CD4-positive, alpha-beta T cell (primary cell): ENCODE results near the gene DDX52. TPM values are rescaled to one million over a fixed set of nuclear protein-coding genes. Genes with fewer than 3 reads are reported as not detected.
A peak's percentile ranks its signal among the peaks of the same experiment; 100 is the strongest.

Experiments
- ATAC-seq: fragments of 200-7000 bp; cut with Tn5 transposase; one replicate; pipeline ENCODE4 v1.10.0; 2022; ENCODE audit warnings: mild to moderate bottlenecking; ENCODE audit not compliant: poor library complexity
- CTCF ChIA-PET: fragments of 350-600 bp; sonication (Branson Sonifier 250); formaldehyde crosslinking; loops from one replicate; lab custom pipeline; 2021; ENCODE audit warnings: antibody characterized with exemption, inconsistent platforms; lab: Charles Lee
- POLR2A ChIA-PET: fragments of 350-600 bp; sonication (Branson Sonifier 250); formaldehyde crosslinking; loops from one replicate; lab custom pipeline; 2021; ENCODE audit warnings: antibody characterized with exemption, inconsistent platforms; lab: Charles Lee
- DNase-seq, 14 experiments: peaks; one replicate each; pipeline ENCODE4 v3.0.0-alpha.2; 2013 to 2020; ENCODE audit warnings: mixed read lengths in 2 of 14
- H3K27ac ChIP-seq, 2 donors: one replicate each; pipeline versions ENCODE4 v1.5.1 to v1.7.0; 2013; ENCODE audit warnings: low read length in 2 of 2, low read depth in 1 of 2, mild to moderate bottlenecking in 1 of 2
- H3K27me3 ChIP-seq, 2 experiments: 1 replicate in 1 of 2; 2 replicates in 1 of 2; pipeline versions ENCODE4 v1.6.1 to v1.7.0; 2013; ENCODE audit warnings: low read length in 2 of 2, control low read depth in 1 of 2, mild to moderate bottlenecking in 1 of 2, moderate library complexity in 1 of 2; ENCODE audit not compliant: insufficient read depth in 2 of 2, control insufficient read depth in 1 of 2
- H3K36me3 ChIP-seq: one replicate; pipeline ENCODE4 v1.6.1; 2013; ENCODE audit warnings: low read length, control low read depth; ENCODE audit not compliant: insufficient read depth
- H3K4me1 ChIP-seq: one replicate; pipeline ENCODE4 v1.6.1; 2013; ENCODE audit warnings: low read length, control low read depth; ENCODE audit not compliant: insufficient read depth
- H3K4me3 ChIP-seq: one replicate; pipeline ENCODE4 v1.5.1; 2013; ENCODE audit warnings: mild to moderate bottlenecking, low read length, moderate library complexity
- H3K9me3 ChIP-seq, 2 experiments: 1 replicate in 1 of 2; 2 replicates in 1 of 2; pipeline versions ENCODE4 v1.6.1 to v1.7.0; 2013; ENCODE audit warnings: low read length in 2 of 2, mild to moderate bottlenecking in 2 of 2, control low read depth in 1 of 2, moderate library complexity in 1 of 2; ENCODE audit not compliant: control insufficient read depth in 1 of 2, insufficient read depth in 1 of 2
- H3K27ac Mint-ChIP-seq: one replicate; pipeline ENCODE4 v1.8.0; 2020; ENCODE audit warnings: mixed read lengths
- H3K27me3 Mint-ChIP-seq: one replicate; pipeline ENCODE4 v1.8.0; 2021; ENCODE audit warnings: mixed read lengths
- H3K36me3 Mint-ChIP-seq: one replicate; pipeline ENCODE4 v1.8.0; 2021; ENCODE audit warnings: low read depth, mixed read lengths
- H3K4me1 Mint-ChIP-seq: one replicate; pipeline ENCODE4 v1.8.0; 2021; ENCODE audit warnings: low read depth, mixed read lengths
- H3K4me3 Mint-ChIP-seq: one replicate; pipeline ENCODE4 v1.8.0; 2020; ENCODE audit warnings: mild to moderate bottlenecking, mixed read lengths
- H3K9me3 Mint-ChIP-seq: one replicate; pipeline ENCODE4 v1.8.0; 2020; ENCODE audit warnings: mixed read lengths
- intact Hi-C, 2 experiments: fragments of 100-400 bp; cut with DNase I in 1 of 2; cut with micrococcal nuclease in 1 of 2; formaldehyde crosslinking; loops; one replicate each; pipeline versions ENCODE4 v1.15.1 to v1.9.0; 2023 to 2025; cut with DNase I, micrococcal nuclease
- polyA plus RNA-seq, 2 donors: library from polyadenylated mRNA; unstranded; fragments of 120-200 nt; gene quantifications; one replicate each; pipeline ENCODE4 v1.2.1, GENCODE V29; 2013
- total RNA-seq, 174 experiments: library from RNA in 2 of 174; stranded (reverse) in 2 of 174; gene quantifications; one replicate each; pipeline ENCODE4 v1.2.3 and lab custom pipeline; 2021 to 2026
- TF ChIP-seq, protein P1 (sequence below): fragments of 200-600 bp; IDR thresholded peaks from one replicate; pipeline ENCODE4 v1.8.0; 2022; ENCODE audit warnings: antibody characterized with exemption, mild to moderate bottlenecking

The DDX52 gene, protein sequence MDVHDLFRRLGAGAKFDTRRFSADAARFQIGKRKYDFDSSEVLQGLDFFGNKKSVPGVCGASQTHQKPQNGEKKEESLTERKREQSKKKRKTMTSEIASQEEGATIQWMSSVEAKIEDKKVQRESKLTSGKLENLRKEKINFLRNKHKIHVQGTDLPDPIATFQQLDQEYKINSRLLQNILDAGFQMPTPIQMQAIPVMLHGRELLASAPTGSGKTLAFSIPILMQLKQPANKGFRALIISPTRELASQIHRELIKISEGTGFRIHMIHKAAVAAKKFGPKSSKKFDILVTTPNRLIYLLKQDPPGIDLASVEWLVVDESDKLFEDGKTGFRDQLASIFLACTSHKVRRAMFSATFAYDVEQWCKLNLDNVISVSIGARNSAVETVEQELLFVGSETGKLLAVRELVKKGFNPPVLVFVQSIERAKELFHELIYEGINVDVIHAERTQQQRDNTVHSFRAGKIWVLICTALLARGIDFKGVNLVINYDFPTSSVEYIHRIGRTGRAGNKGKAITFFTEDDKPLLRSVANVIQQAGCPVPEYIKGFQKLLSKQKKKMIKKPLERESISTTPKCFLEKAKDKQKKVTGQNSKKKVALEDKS
- total RNA-seq (10 to 100 TPM; 27.4 to 30.1 TPM), total RNA-seq (lab: John Stamatoyannopoulos, UW) (33.8 to 111 (median 63.7) reads per million in 172 experiments)
- polyA plus RNA-seq (2013, experiment 1 of 2): 11.3 TPM
- polyA plus RNA-seq (2013, experiment 2 of 2): 15.0 TPM

GRCh38 chr17:37643118-37643766 is at the start of gene DDX52:
TSS of gene DDX52 (minus strand) at chr17:37643446. CDS start at chr17:37643420, 26 bp downstream.
- Mint-ChIP-seq H3K27ac (peak within 1 kb of the TSS; percentile 92), H3K4me3 (peak within 1 kb of the TSS; percentile 97), H3K9me3 (no peaks in the 10 kb centered on the region), H3K36me3 (peaks cover 45% of the 10 kb centered on the region), H3K27me3 (peaks cover 41% of the 10 kb centered on the region), H3K4me1 (peaks cover 40% of the 10 kb centered on the region)
- peaks cover 16% of the 10 kb centered on the region in 2 experiments for H3K27me3 ChIP-seq
- H3K4me3 ChIP-seq: peak within 1 kb of the TSS; percentile 74
- intact Hi-C loops: loop anchor here in 1 of 2 experiments (2.0 to 5.0 kb wide), 3 partner anchors 32 to 286 kb away; no protein-coding TSS in a partner anchor
- H3K4me1 ChIP-seq: peaks cover 14% of the 10 kb centered on the region
- TF ChIP-seq, protein P1, sequence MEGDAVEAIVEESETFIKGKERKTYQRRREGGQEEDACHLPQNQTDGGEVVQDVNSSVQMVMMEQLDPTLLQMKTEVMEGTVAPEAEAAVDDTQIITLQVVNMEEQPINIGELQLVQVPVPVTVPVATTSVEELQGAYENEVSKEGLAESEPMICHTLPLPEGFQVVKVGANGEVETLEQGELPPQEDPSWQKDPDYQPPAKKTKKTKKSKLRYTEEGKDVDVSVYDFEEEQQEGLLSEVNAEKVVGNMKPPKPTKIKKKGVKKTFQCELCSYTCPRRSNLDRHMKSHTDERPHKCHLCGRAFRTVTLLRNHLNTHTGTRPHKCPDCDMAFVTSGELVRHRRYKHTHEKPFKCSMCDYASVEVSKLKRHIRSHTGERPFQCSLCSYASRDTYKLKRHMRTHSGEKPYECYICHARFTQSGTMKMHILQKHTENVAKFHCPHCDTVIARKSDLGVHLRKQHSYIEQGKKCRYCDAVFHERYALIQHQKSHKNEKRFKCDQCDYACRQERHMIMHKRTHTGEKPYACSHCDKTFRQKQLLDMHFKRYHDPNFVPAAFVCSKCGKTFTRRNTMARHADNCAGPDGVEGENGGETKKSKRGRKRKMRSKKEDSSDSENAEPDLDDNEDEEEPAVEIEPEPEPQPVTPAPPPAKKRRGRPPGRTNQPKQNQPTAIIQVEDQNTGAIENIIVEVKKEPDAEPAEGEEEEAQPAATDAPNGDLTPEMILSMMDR: no peak
- ATAC-seq: peak; percentile 100
- H3K27ac ChIP-seq: peak within 1 kb of the TSS; percentile 61 to 66
- ChIA-PET POLR2A (interaction anchor here (0.8 to 2.4 kb wide), 2 partner anchors 16 to 34 kb away, joined by 3 to 10 read pairs; partner anchors contain the start of gene SYNRG), CTCF (no interaction called here)
- no peaks in the 10 kb centered on the region for H3K9me3 ChIP-seq
- H3K36me3 ChIP-seq: peaks cover 15% of the 10 kb centered on the region
- peak; percentile 79 to 96 (median 86) for DNase-seq

DNA sequence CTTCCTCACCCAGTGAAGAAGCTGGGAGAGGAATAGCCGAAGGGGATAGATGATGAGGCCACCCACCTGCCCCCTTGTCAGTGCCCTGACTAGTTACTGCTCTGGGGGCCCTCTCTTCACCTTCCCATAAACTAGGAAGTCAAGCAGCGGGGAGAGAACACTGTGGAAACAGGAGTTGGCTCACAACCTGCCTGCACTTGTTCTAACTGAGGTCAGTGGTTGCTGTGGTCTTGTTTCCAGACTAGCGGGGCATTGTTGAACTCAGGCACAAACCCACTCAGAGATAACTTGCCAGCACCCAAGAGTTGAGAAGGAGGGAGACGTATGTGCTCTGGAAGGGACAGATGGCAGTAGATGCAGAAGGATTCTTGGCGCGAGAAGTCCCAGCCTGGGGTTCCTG is 48.6 kb upstream of the DDX52 start:
- intact Hi-C loops: no loop called here
- no peak overlapping the region for H3K4me3 Mint-ChIP-seq
- H3K4me1 ChIP-seq: no peaks in the 10 kb centered on the region

DNA sequence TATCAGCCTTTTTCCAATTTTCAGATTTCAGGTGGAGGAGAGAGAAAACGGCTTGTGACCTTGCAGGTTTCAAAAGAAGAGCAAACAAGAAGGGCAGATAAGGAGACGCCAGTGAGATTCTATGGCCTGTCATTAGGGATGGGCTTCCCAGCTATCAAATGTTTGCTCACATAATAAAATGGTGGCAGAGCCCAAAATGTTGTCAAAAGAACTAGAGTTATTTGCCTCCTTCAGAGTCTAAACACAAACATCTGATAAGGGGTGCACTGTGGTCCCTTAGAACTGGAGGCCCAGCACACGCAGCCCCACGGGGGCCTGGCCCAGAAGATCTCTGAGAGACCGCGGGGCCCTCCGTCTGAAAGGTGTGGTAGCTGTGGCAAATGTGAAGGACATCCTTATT is 46.1 kb upstream of the DDX52 start:
- H3K36me3 Mint-ChIP-seq: no peaks in the 10 kb centered on the region
- H3K9me3 Mint-ChIP-seq: no peaks in the 10 kb centered on the region
- DNase-seq: no peak
- POLR2A ChIA-PET: no interaction called here
- Histone ChIP-seq H3K9me3 (no peaks in the 10 kb centered on the region), H3K27me3 (no peaks in the 10 kb centered on the region), H3K4me1 (no peaks in the 10 kb centered on the region), H3K4me3 (no peak overlapping the region), H3K36me3 (no peaks in the 10 kb centered on the region), H3K27ac (no peak overlapping the region)
- TF ChIP-seq, protein P1: no peak
- no peak overlapping the region for H3K4me3 Mint-ChIP-seq
- H3K27me3 Mint-ChIP-seq: no peaks in the 10 kb centered on the region
- ATAC-seq: no peak
- intact Hi-C loops: no loop called here
- CTCF ChIA-PET: no interaction called here
- H3K27ac Mint-ChIP-seq: no peak overlapping the region
- no peaks in the 10 kb centered on the region for H3K4me1 Mint-ChIP-seq

More for the DNA sequence above, 48.6 kb upstream of the DDX52 start:
- no peak for DNase-seq
- POLR2A ChIA-PET: no interaction called here
- Histone ChIP-seq H3K9me3 (peaks cover 0 to 9% of the 10 kb centered on the region in 2 experiments), H3K36me3 (no peaks in the 10 kb centered on the region), H3K27me3 (no peaks in the 10 kb centered on the region), H3K4me3 (no peak overlapping the region), H3K27ac (no peak overlapping the region)
- Mint-ChIP-seq H3K36me3 (no peaks in the 10 kb centered on the region), H3K9me3 (peaks cover 3% of the 10 kb centered on the region), H3K4me1 (no peaks in the 10 kb centered on the region), H3K27ac (no peak overlapping the region), H3K27me3 (peaks cover 3% of the 10 kb centered on the region)
- CTCF ChIA-PET: no interaction called here
- TF ChIP-seq, protein P1: no peak
- ATAC-seq: no peak
